Activated CD8-positive, alpha-beta memory T cell treated with anti-CD3 and anti-CD28 coated beads, Interleukin-2, amount 50 U/mL, for 4 hours (primary cell): ENCODE results near the gene PCNX3.
"Not testable (repeated sequence)": the region's sequence is repeated elsewhere in the genome, so short reads cannot be mapped to it uniquely, and the experiment has no call there.

ENCODE experiments used
- DNase-seq: peaks from one replicate; pipeline ENCODE4 v3.0.0-alpha.2; 2020

PCNX3 gene

GRCh38 chr11:65658174-65659021 is 42.8 kb downstream of the PCNX3 start:
- no peak for DNase-seq

GRCh38 chr11:65660038-65660437 is 44.5 kb downstream of the PCNX3 start:
- no peak for DNase-seq

GRCh38 chr11:65660908-65661307 is 45.3 kb downstream of the PCNX3 start:
- not testable (repeated sequence) for DNase-seq

GRCh38 chr11:65661599-65662246 is 46.1 kb downstream of the PCNX3 start:
- DNase-seq = no peak

- no peak for DNase-seq
Measured at GRCh38 chr11:65662247-65662798, 46.7 kb downstream of the PCNX3 start.

- peak; percentile 91 for DNase-seq
Measured at GRCh38 chr11:65662799-65663638, 47.4 kb downstream of the PCNX3 start, which contains the start of gene RELA. Gene RELA (minus strand): TSS chr11:65662916. CDS start chr11:65662832, 84 bp downstream.

- peak; percentile 50 for DNase-seq
Measured at GRCh38 chr11:65663639-65664200, 48.1 kb downstream of the PCNX3 start.

GRCh38 chr11:65672180-65672860 is 56.7 kb downstream of the PCNX3 start:
- no peak for DNase-seq

- no peak for DNase-seq
Measured at GRCh38 chr11:65672982-65673381, 57.4 kb downstream of the PCNX3 start.

GRCh38 chr11:65680192-65680743 is 64.7 kb downstream of the PCNX3 start:
- DNase-seq = no peak

GRCh38 chr11:65683480-65683879 is 67.9 kb downstream of the PCNX3 start:
- not testable (repeated sequence) for DNase-seq

GRCh38 chr11:65685981-65686380 is 70.4 kb downstream of the PCNX3 start:
- DNase-seq = no peak
